ENCODE measurements around the gene PPP1R7. TPM values are rescaled to one million over a fixed set of nuclear protein-coding genes. Genes with fewer than 3 reads are reported as not detected.

Gene PPP1R7
- total and polyA plus RNA-seq, 8 donors: 22.8 to 126 (median 54.6) TPM

DNA sequence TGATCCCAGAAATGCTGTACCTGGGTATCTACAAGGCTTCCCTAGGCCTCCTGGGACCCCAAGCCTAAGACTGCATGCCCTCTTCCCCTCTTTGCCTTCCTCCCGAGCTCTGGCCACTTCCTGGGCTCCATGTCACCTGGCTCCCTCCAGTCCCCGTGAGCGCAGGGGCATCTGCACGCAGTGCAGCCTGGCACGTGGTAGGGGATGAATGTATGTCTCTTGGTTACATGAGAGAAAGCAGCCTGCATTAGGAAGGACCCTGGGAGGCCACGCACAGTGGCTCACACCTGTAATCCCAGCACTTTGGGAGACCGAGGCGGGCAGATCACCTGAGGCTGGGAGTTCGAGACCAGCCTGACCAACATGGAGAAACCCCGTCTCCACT is 16.8 kb upstream of the PPP1R7 start:
- WGBS, 5 donors: 96 to 98% (median 97%) methylated on average over 10 of the region's 10 CpGs
- Histone ChIP-seq H3K4me1 (no peaks in the 10 kb centered on the region), H3K36me3 (peaks cover 0 to 54% (median 28%) of the 10 kb centered on the region in 4 donors), H3K27me3 (no peaks in the 10 kb centered on the region), H3K9me3 (no peaks in the 10 kb centered on the region), H3K4me3 (no peak overlapping the region), H3K27ac (no peak overlapping the region)
- no peak for DNase-seq
- intact Hi-C loops (cut with DNase I; ENCODE audit: low total_unique reads): no loop called here
- no peak for TF ChIP-seq EP300 (IDR thresholded peaks at IDR 0.05)
- no peak for TF ChIP-seq POLR2AphosphoS5 (IDR thresholded peaks at IDR 0.05)
- TF ChIP-seq POLR2A (IDR thresholded peaks at IDR 0.05): no peak
- TF ChIP-seq, protein P1, sequence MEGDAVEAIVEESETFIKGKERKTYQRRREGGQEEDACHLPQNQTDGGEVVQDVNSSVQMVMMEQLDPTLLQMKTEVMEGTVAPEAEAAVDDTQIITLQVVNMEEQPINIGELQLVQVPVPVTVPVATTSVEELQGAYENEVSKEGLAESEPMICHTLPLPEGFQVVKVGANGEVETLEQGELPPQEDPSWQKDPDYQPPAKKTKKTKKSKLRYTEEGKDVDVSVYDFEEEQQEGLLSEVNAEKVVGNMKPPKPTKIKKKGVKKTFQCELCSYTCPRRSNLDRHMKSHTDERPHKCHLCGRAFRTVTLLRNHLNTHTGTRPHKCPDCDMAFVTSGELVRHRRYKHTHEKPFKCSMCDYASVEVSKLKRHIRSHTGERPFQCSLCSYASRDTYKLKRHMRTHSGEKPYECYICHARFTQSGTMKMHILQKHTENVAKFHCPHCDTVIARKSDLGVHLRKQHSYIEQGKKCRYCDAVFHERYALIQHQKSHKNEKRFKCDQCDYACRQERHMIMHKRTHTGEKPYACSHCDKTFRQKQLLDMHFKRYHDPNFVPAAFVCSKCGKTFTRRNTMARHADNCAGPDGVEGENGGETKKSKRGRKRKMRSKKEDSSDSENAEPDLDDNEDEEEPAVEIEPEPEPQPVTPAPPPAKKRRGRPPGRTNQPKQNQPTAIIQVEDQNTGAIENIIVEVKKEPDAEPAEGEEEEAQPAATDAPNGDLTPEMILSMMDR (IDR thresholded peaks at IDR 0.05): no peak

DNA sequence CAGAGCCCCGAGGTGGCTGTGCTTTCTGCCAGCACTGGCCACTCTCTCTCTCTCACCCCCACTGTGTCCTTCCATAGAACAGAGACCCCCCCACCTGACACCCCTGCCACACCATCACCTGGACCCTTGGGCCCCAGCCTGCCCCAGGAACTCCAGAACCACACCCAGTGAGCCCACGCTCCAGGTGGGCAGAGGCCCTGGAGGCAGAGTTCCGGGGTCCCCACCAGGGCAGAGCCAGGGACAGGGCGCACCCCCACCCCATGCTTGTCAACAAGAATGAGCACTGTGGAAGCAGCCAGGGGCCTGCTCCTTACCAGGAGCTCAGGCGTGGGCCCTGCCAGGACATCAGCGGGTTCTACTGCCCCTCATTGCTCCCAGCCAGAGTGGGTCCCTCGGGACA is 15.6 kb upstream of the PPP1R7 start:
- TF ChIP-seq POLR2A (IDR thresholded peaks at IDR 0.05) (no peak), EP300 (IDR thresholded peaks at IDR 0.05) (no peak), POLR2AphosphoS5 (IDR thresholded peaks at IDR 0.05) (no peak)
- TF ChIP-seq, protein P1 (IDR thresholded peaks at IDR 0.05): no peak
- Histone ChIP-seq H3K36me3 (peaks cover 0 to 62% (median 39%) of the 10 kb centered on the region in 4 donors), H3K4me1 (no peaks in the 10 kb centered on the region), H3K27me3 (no peaks in the 10 kb centered on the region), H3K27ac (no peak overlapping the region), H3K9me3 (no peaks in the 10 kb centered on the region), H3K4me3 (no peak overlapping the region)
- DNase-seq: no peak
- WGBS, 5 donors: 92 to 96% (median 94%) methylated on average over 7 of the region's 7 CpGs
- intact Hi-C loops (cut with DNase I; ENCODE audit: low total_unique reads): no loop called here

DNA sequence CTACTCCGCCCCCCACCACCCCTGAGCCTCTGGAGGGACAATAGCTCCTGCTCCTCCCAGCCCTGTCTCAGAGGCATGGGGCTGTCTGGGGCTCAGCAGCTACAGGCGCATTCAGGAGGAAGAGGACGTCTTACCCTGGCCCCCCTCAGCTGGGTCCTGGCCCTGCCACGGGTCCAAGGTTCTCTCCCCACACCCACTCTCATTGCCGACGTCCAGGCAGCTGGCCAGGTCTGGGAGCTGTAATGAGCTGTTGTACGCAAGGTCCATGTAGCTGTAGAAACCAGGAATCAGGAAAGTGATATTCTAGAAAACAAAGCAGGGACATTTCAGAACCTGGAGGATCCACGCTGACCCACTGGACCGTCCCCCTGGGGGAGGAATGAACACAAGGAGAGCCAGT is 14.5 kb upstream of the PPP1R7 start:
- no peaks in the 10 kb centered on the region for H3K4me1 ChIP-seq
- intact Hi-C loops (cut with DNase I; ENCODE audit: low total_unique reads): no loop called here
- H3K27me3 ChIP-seq: no peaks in the 10 kb centered on the region
- H3K4me3 ChIP-seq: no peak overlapping the region
- peaks cover 0 to 64% (median 49%) of the 10 kb centered on the region in 4 donors for H3K36me3 ChIP-seq
- WGBS, 5 donors: 65 to 82% (median 77%) methylated on average over 9 of the region's 9 CpGs
- no peak overlapping the region for H3K27ac ChIP-seq
- no peak for TF ChIP-seq EP300 (IDR thresholded peaks at IDR 0.05)
- DNase-seq: peak in 1 of 2 donors; percentile 37
- H3K9me3 ChIP-seq: no peaks in the 10 kb centered on the region

DNA sequence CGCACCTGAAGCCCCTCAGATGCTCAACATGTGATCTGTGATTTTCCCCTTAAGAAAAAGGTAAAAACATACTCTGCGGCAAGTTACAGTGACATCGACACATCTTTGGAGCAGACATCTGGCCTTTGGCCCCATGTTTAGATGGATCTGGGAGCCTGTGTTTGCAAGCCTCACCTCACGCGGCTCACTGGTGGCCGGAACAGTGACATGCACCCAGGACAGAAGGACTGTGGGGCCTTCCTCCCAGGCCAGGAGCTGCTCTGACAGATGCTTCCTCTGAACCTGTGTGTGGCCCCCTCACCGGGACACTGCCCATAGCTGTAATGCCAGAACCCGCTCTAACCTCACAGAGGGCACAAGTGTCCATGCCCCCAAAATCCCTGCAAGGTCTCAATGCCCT is 14.1 kb upstream of the PPP1R7 start:
- Histone ChIP-seq H3K4me3 (no peak overlapping the region), H3K27ac (no peak overlapping the region), H3K27me3 (no peaks in the 10 kb centered on the region), H3K4me1 (no peaks in the 10 kb centered on the region), H3K36me3 (peaks cover 0 to 62% (median 49%) of the 10 kb centered on the region in 4 donors), H3K9me3 (no peaks in the 10 kb centered on the region)
- DNase-seq: no peak
- intact Hi-C loops (cut with DNase I; ENCODE audit: low total_unique reads): no loop called here
- TF ChIP-seq POLR2AphosphoS5 (IDR thresholded peaks at IDR 0.05) (no peak), EP300 (IDR thresholded peaks at IDR 0.05) (no peak), POLR2A (IDR thresholded peaks at IDR 0.05) (no peak)
- TF ChIP-seq, protein P1 (IDR thresholded peaks at IDR 0.05): no peak
- 93 to 97% (median 96%) methylated on average over 7 to 8 of the region's 8 CpGs for WGBS, 5 donors

GRCh38 chr2:241136661-241137260 is 13.5 kb upstream of the PPP1R7 start:
- Histone ChIP-seq H3K4me3 (no peak overlapping the region), H3K9me3 (no peaks in the 10 kb centered on the region), H3K27me3 (no peaks in the 10 kb centered on the region), H3K4me1 (no peaks in the 10 kb centered on the region), H3K27ac (no peak overlapping the region), H3K36me3 (peaks cover 0 to 62% (median 50%) of the 10 kb centered on the region in 4 donors)
- TF ChIP-seq POLR2AphosphoS5 (IDR thresholded peaks at IDR 0.05): no peak
- DNase-seq: no peak
- 94 to 97% (median 97%) methylated on average over 13 to 25 of the region's 25 CpGs for WGBS, 5 donors
- intact Hi-C loops (cut with DNase I; ENCODE audit: low total_unique reads): no loop called here
